GM12878 (cell line): ENCODE measurements around the gene GAB1. TPM values are rescaled to one million over a fixed set of nuclear protein-coding genes. Genes with fewer than 3 reads are reported as not detected.

Experiments used
- BMI1 ChIP-seq: fragments of 450-650 bp; IDR thresholded peaks from 2 replicates; pipeline ENCODE4 v1.6.1; 2016; ENCODE audit warnings: mild to moderate bottlenecking, moderate library complexity, borderline replicate concordance
- ESRRA ChIP-seq: IDR thresholded peaks from 2 replicates; pipeline ENCODE4 v1.6.1; 2012; ENCODE audit warnings: mild to moderate bottlenecking, low read length, improper control_type of control experiment
- MTA3 ChIP-seq: IDR thresholded peaks from 2 replicates; pipeline ENCODE4 v1.6.1; 2012; ENCODE audit warnings: low read length, inconsistent platforms, borderline replicate concordance
- RB1 ChIP-seq: fragments of 450-650 bp; formaldehyde crosslinking; IDR thresholded peaks from 2 replicates; pipeline ENCODE4 v1.6.1; 2017; ENCODE audit warnings: mild to moderate bottlenecking, borderline replicate concordance
- ZNF622 ChIP-seq: fragments of 450-650 bp; IDR thresholded peaks from 2 replicates; pipeline ENCODE4 v1.6.1; 2017; ENCODE audit warnings: mild to moderate bottlenecking, inconsistent platforms
- polyA plus RNA-seq, 11 experiments: library from polyadenylated mRNA; depleted of rRNA in 4 of 11; unstranded in 6 of 11; stranded (reverse) in 5 of 11; fragments of >200 nt; fragmentation: Nextera tagmentation in 4 of 11; fragmentation: Illumina TruSeq in 1 of 11; extraction: Ambion mirVana in 4 of 11; extraction: Trizol in 1 of 11; gene quantifications; 1 replicate in 1 of 11; 2 replicates in 10 of 11; pipeline versions ENCODE4 v1.2.1 to v1.2.3, GENCODE V29; 2011 to 2016; ENCODE audit warnings: inconsistent platforms in 2 of 11, missing spikeins in 2 of 11, low read depth in 1 of 11
- total RNA-seq, 4 experiments: library from RNA; depleted of rRNA in 3 of 4; stranded (reverse); fragments of >200 nt in 3 of 4; fragmentation: Illumina TruSeq in 1 of 4; extraction: Trizol in 1 of 4; gene quantifications; 2 replicates each; pipeline versions ENCODE4 v1.2.1 to v1.2.3, GENCODE V29; 2013 to 2021
- TF ChIP-seq, protein P1 (sequence below): fragments of 450-650 bp; IDR thresholded peaks from 2 replicates; pipeline ENCODE4 v1.6.1; 2017; ENCODE audit warnings: low read depth, mild to moderate bottlenecking, moderate library complexity
- TF ChIP-seq, protein P2 (sequence below): IDR thresholded peaks from 2 replicates; pipeline ENCODE4 v1.6.1; 2012; ENCODE audit warnings: low read depth, low read length, improper control_type of control experiment
- TF ChIP-seq, protein P3 (sequence below): IDR thresholded peaks from 2 replicates; pipeline ENCODE4 v1.6.1; 2012; ENCODE audit warnings: low read depth, low read length, improper control_type of control experiment
- TF ChIP-seq, protein P4 (sequence below): IDR thresholded peaks from 2 replicates; pipeline ENCODE4 v1.6.1; 2012; ENCODE audit warnings: low read length, inconsistent platforms

GAB1 gene
- total and polyA plus RNA-seq, 10 of the 15 experiments (the other 5 are each of a cell fraction or from before 2014, with no cell fraction given) = 0.37 to 5.3 (median 3.2) TPM

DNA sequence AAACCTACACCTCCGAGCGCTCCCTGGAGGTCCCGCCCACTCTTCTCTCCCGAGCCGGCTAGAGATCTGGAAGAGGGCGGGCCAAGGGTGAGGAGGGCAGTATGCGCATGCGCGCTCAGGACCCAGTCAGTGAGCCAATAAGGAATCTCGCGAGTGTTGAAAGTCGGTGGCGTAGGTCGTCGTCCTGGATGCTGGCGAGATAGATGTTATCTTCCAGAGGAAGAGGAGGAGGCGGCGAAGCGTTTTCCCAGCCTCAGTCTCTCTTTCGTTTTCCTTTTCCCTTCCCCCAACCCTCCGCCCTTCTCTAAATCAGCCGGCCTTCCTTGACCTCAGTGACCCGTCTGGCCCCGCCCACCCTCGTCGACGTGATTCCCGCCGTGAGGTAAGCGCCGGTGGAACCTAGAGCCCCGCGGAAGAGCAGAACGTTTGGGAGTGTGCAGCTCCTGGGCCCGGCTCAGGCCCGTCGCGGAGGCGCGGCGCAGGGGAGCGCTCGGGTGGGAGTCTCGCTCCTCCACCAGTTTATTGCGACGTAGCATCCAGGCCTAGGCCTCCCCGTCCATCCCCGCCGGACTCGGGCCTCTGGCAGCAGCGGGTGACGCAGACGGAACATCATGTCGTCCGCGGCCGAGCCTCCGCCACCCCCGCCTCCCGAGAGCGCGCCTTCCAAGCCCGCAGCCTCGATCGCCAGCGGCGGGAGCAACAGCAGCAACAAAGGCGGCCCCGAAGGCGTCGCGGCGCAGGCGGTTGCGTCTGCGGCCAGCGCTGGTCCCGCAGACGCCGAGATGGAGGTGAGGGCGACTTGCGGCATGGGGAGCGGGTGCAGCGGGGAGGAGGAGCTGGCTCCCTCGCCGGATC, 176.9 kb downstream of the GAB1 start, which contains the start of gene SMARCA5 (continued):
- TF ChIP-seq, protein P1, sequence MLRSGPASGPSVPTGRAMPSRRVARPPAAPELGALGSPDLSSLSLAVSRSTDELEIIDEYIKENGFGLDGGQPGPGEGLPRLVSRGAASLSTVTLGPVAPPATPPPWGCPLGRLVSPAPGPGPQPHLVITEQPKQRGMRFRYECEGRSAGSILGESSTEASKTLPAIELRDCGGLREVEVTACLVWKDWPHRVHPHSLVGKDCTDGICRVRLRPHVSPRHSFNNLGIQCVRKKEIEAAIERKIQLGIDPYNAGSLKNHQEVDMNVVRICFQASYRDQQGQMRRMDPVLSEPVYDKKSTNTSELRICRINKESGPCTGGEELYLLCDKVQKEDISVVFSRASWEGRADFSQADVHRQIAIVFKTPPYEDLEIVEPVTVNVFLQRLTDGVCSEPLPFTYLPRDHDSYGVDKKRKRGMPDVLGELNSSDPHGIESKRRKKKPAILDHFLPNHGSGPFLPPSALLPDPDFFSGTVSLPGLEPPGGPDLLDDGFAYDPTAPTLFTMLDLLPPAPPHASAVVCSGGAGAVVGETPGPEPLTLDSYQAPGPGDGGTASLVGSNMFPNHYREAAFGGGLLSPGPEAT = no peak; the same call in 1 of the 2 replicates
- TF ChIP-seq, protein P2, sequence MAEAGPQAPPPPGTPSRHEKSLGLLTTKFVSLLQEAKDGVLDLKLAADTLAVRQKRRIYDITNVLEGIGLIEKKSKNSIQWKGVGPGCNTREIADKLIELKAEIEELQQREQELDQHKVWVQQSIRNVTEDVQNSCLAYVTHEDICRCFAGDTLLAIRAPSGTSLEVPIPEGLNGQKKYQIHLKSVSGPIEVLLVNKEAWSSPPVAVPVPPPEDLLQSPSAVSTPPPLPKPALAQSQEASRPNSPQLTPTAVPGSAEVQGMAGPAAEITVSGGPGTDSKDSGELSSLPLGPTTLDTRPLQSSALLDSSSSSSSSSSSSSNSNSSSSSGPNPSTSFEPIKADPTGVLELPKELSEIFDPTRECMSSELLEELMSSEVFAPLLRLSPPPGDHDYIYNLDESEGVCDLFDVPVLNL = no peak; the same call in 1 of the 2 replicates
- TF ChIP-seq BMI1 (no peak), ZNF622 (no peak), RB1 (peak; percentile 92; the same call in 1 of the 2 replicates), MTA3 (no peak), ESRRA (no peak)
- TF ChIP-seq, protein P3, sequence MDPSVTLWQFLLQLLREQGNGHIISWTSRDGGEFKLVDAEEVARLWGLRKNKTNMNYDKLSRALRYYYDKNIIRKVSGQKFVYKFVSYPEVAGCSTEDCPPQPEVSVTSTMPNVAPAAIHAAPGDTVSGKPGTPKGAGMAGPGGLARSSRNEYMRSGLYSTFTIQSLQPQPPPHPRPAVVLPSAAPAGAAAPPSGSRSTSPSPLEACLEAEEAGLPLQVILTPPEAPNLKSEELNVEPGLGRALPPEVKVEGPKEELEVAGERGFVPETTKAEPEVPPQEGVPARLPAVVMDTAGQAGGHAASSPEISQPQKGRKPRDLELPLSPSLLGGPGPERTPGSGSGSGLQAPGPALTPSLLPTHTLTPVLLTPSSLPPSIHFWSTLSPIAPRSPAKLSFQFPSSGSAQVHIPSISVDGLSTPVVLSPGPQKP = no peak
- TF ChIP-seq, protein P4, sequence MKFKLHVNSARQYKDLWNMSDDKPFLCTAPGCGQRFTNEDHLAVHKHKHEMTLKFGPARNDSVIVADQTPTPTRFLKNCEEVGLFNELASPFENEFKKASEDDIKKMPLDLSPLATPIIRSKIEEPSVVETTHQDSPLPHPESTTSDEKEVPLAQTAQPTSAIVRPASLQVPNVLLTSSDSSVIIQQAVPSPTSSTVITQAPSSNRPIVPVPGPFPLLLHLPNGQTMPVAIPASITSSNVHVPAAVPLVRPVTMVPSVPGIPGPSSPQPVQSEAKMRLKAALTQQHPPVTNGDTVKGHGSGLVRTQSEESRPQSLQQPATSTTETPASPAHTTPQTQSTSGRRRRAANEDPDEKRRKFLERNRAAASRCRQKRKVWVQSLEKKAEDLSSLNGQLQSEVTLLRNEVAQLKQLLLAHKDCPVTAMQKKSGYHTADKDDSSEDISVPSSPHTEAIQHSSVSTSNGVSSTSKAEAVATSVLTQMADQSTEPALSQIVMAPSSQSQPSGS = no peak; the same call in 1 of the 2 replicates
